AG10803 (cell line): ENCODE measurements around the gene MYORG.

Experiments used
- DNase-seq: peaks from one replicate; pipeline ENCODE4 v3.0.0; 2010; ENCODE audit warnings: low read depth
- H3K4me3 ChIP-seq: 2 replicates; pipeline ENCODE4 v1.5.1; 2011; ENCODE audit warnings: mild to moderate bottlenecking, low read length, control low read depth
- CTCF ChIP-seq: conservative IDR thresholded peaks from 2 replicates; pipeline ENCODE4 v1.5.1; 2011; ENCODE audit warnings: mild to moderate bottlenecking, low read length, control low read depth, inconsistent platforms

Gene MYORG

GRCh38 chr9:34399729-34400128 lies 23.0 kb upstream of the MYORG start:
- TF ChIP-seq CTCF, result no peak
- H3K4me3 ChIP-seq, result no peak overlapping the region
- DNase-seq, result no peak

- no peak for DNase-seq
- no peak overlapping the region for H3K4me3 ChIP-seq
- no peak for TF ChIP-seq CTCF
Observed at GRCh38 chr9:34398875-34399274, 22.2 kb upstream of the MYORG start.

- H3K4me3 ChIP-seq, result no peak overlapping the region
- no peak for TF ChIP-seq CTCF
- no peak for DNase-seq
Observed at GRCh38 chr9:34396276-34397214, 19.8 kb upstream of the MYORG start.

GRCh38 chr9:34392511-34392910 lies 15.8 kb upstream of the MYORG start:
- DNase-seq, result no peak
- H3K4me3 ChIP-seq, result no peak overlapping the region
- TF ChIP-seq CTCF, result no peak

- H3K4me3 ChIP-seq, result no peak overlapping the region
- TF ChIP-seq CTCF, result no peak
- DNase-seq, result no peak
Observed at GRCh38 chr9:34387239-34387638, 10.5 kb upstream of the MYORG start.

- H3K4me3 ChIP-seq, result no peak overlapping the region
- DNase-seq, result no peak
- no peak for TF ChIP-seq CTCF
Observed at GRCh38 chr9:34386656-34387055, 10.0 kb upstream of the MYORG start.
